HG02759 (cell line): Measurements from ENCODE around the gene ZNF668.
"Not testable (repeated sequence)": the region's sequence is repeated elsewhere in the genome, so short reads cannot be mapped to it uniquely, and the experiment has no call there.

Experiments used
- ATAC-seq: cut with Tn5 transposase; IDR thresholded peaks from one replicate; pipeline ENCODE4 v1.9.1; 2021; ENCODE audit warnings: mild to moderate bottlenecking, moderate library complexity; ENCODE audit not compliant: unreplicated experiment

The ZNF668 gene

GRCh38 chr16:31016018-31016417, 58.0 kb downstream of the ZNF668 start:
- ATAC-seq, result no peak

GRCh38 chr16:31013292-31013691, 60.7 kb downstream of the ZNF668 start:
- ATAC-seq, result not testable (repeated sequence)

- ATAC-seq, result not testable (repeated sequence)
Observed at GRCh38 chr16:31011815-31012214, 62.2 kb downstream of the ZNF668 start.
